ENCODE data around the gene CIZ1.

Gene CIZ1

DNA sequence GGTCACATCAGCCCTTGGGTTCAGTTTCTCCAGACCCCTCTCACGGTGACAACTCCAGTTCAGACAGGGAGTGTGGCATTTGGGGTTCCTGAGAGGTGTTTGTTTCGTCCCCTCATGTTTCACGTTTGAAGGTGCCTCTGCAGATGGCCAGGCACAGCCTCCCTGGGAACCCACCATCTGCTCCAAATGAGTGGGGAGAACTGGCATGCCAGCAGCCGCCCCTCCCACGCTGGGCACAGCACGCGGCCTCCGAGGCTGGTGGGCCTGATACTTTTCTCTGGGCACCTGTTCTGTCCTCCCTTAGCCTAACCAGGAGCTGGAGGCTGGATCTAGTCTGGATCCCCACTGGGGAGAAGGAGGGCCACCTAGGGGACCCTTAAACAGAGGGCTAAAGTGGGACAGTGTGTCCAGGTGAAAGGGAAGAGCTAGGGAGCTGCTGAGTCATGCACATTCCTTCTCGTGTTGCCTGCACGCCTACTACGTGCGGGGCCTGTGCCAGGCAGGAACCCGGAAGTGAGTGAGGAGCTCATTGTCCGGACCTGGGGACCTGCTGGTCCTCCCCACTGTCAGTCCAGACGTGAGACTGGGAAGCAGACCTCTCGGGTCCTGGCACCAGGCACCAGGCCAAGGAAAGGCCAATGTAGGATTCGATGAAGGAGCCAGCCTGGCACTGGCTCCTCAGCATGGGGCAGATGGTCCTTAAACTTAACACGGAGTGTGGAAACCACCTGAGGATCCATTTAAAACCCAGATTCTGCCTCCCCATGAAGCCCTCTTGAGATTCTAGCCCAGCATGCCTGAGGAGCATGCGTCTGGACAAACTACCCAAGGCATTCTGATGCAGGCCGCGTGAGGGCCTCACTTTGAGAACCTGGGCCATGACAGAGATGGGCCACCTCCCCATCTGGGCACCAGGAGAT lies 23.5 kb upstream of the CIZ1 start:
- TF ChIP-seq, protein P1, sequence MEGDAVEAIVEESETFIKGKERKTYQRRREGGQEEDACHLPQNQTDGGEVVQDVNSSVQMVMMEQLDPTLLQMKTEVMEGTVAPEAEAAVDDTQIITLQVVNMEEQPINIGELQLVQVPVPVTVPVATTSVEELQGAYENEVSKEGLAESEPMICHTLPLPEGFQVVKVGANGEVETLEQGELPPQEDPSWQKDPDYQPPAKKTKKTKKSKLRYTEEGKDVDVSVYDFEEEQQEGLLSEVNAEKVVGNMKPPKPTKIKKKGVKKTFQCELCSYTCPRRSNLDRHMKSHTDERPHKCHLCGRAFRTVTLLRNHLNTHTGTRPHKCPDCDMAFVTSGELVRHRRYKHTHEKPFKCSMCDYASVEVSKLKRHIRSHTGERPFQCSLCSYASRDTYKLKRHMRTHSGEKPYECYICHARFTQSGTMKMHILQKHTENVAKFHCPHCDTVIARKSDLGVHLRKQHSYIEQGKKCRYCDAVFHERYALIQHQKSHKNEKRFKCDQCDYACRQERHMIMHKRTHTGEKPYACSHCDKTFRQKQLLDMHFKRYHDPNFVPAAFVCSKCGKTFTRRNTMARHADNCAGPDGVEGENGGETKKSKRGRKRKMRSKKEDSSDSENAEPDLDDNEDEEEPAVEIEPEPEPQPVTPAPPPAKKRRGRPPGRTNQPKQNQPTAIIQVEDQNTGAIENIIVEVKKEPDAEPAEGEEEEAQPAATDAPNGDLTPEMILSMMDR (IDR thresholded peaks at IDR 0.05) = no peak

DNA sequence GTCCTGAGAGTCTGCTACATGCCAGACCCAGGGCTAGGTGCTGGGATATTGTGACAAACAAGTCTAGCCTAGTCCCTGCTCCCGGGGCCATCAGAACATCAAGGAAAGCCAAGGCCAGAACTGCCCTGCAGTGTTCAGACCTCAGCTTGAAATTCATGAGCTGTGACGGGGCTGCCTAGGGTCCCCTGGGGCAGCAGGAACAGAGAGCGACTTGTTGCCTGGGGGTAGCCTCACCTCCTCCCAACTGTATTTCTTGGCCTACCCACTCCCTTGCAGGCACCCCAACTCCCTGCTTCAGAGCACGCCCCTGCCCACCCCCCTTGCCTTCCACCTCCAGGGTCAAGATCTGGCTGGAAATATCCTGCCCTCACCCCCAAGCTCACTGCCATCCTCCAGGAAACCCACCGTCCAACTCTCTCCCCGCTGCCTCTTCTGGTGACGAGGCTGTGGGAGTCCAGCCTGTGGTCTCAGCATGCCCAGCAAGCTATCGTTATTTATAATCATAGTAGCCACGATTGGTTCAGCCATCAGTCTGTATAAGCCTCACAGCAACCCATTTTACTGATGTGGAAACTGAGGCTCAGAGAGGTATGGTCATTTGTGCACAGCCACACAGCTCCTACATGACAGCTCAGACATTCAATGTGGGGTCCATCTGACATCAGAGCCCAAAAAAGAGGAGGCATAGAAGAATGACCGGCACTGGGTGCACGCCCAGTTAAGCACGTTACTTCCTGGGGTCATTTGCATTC lies 22.6 kb upstream of the CIZ1 start:
- Histone ChIP-seq H3K27me3 (peaks cover 0 to 18% of the 10 kb centered on the region in 2 donors), H3K4me3 (no peak overlapping the region), H3K36me3 (no peaks in the 10 kb centered on the region), H3K27ac (no peak overlapping the region), H3K9me3 (no peaks in the 10 kb centered on the region), H3K4me1 (peaks cover 0 to 12% (median 8%) of the 10 kb centered on the region in 4 donors)
- DNase-seq = no peak
- intact Hi-C loops (cut with DNase I; ENCODE audit: low total_unique reads) = no loop called here
- TF ChIP-seq, protein P1 (IDR thresholded peaks at IDR 0.05) = no peak

More for the DNA sequence above, 23.5 kb upstream of the CIZ1 start:
- no peaks in the 10 kb centered on the region for H3K9me3 ChIP-seq
- no peaks in the 10 kb centered on the region for H3K36me3 ChIP-seq
- intact Hi-C loops (cut with DNase I; ENCODE audit: low total_unique reads) = no loop called here
- H3K27me3 ChIP-seq = peaks cover 0 to 18% of the 10 kb centered on the region in 2 donors
- DNase-seq = no peak
- H3K27ac ChIP-seq = peak overlapping the region; percentile 31 to 51
- H3K4me3 ChIP-seq = no peak overlapping the region
- H3K4me1 ChIP-seq = peaks cover 0 to 16% (median 11%) of the 10 kb centered on the region in 4 donors

DNA sequence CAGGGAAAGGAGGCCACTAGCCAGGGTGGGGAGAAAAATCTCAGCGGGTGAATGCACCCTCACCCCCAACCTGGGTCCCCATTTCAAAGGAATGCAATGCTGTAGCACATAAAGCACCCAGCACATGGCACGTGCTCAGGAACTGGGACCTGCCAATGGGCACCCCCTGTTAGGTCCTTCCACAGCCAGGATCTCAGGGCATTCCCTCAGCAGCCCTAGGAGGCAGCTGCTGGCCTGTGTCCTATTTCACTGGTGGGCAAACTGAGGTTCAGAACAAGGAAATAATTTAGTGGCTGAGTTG lies 20.6 kb upstream of the CIZ1 start:
- no peak overlapping the region for H3K4me3 ChIP-seq

GRCh38 chr9:128211186-128211980 lies 20.0 kb upstream of the CIZ1 start:
- Histone ChIP-seq H3K36me3 (no peaks in the 10 kb centered on the region), H3K27me3 (peaks cover 0 to 23% of the 10 kb centered on the region in 2 donors), H3K27ac (no peak overlapping the region), H3K4me3 (no peak overlapping the region), H3K9me3 (no peaks in the 10 kb centered on the region), H3K4me1 (peaks cover 0 to 4% (median 0%) of the 10 kb centered on the region in 4 donors)
- TF ChIP-seq, protein P1 (IDR thresholded peaks at IDR 0.05) = no peak
- no peak for DNase-seq
- intact Hi-C loops (cut with DNase I; ENCODE audit: low total_unique reads) = no loop called here

More for the DNA sequence above, 20.6 kb upstream of the CIZ1 start:
- intact Hi-C loops (cut with DNase I; ENCODE audit: low total_unique reads) = no loop called here
- H3K36me3 ChIP-seq = no peaks in the 10 kb centered on the region
- no peak for DNase-seq
- peaks cover 0 to 22% of the 10 kb centered on the region in 2 donors for H3K27me3 ChIP-seq
- TF ChIP-seq, protein P1 (IDR thresholded peaks at IDR 0.05) = no peak
- no peaks in the 10 kb centered on the region for H3K9me3 ChIP-seq
- no peak overlapping the region for H3K27ac ChIP-seq
- peaks cover 0 to 4% (median 0%) of the 10 kb centered on the region in 4 donors for H3K4me1 ChIP-seq

- Histone ChIP-seq H3K27ac (no peak overlapping the region), H3K36me3 (no peaks in the 10 kb centered on the region), H3K4me1 (peaks cover 0 to 7% (median 4%) of the 10 kb centered on the region in 4 donors), H3K4me3 (no peak overlapping the region), H3K27me3 (peaks cover 0 to 41% of the 10 kb centered on the region in 2 donors), H3K9me3 (no peaks in the 10 kb centered on the region)
- no peak for DNase-seq
- TF ChIP-seq, protein P1 (IDR thresholded peaks at IDR 0.05) = no peak
- intact Hi-C loops (cut with DNase I; ENCODE audit: low total_unique reads) = no loop called here
Observed at GRCh38 chr9:128208946-128209669, 17.7 kb upstream of the CIZ1 start.

All from tibial artery (tissue), 4 donors.